Bronchial epithelial cell (primary cell): ENCODE measurements around the gene CMBL. TPM values are rescaled to one million over a fixed set of nuclear protein-coding genes. Genes with fewer than 3 reads are reported as not detected.

ENCODE experiments used
- DNase-seq: peaks from one replicate; pipeline ENCODE4 v3.0.0-alpha.2; 2010; ENCODE audit warnings: low read depth
- FAIRE-seq: peaks from 2 replicates; lab custom pipeline; 2011; peaks lifted over from hg19 to GRCh38; lab: Jason Lieb, UNC
- H3K27me3 ChIP-seq: 2 replicates; pipeline ENCODE4 v1.5.1; 2011; ENCODE audit warnings: low read length; ENCODE audit not compliant: control insufficient read depth, insufficient read depth
- H3K36me3 ChIP-seq: 2 replicates; pipeline ENCODE4 v1.5.1; 2011; ENCODE audit warnings: low read length; ENCODE audit not compliant: control insufficient read depth, insufficient read depth
- H3K4me3 ChIP-seq: 2 replicates; pipeline ENCODE4 v1.5.1; 2011; ENCODE audit warnings: mild to moderate bottlenecking, low read depth, low read length, control low read depth
- total RNA-seq: library from RNA; depleted of rRNA; stranded (reverse); fragments of >200 nt; gene quantifications from 2 replicates; pipeline ENCODE4 v1.2.1, GENCODE V29; 2014
- TF ChIP-seq, protein P1 (sequence below): IDR thresholded peaks from 2 replicates; pipeline ENCODE4 v1.5.1; 2011; ENCODE audit warnings: mild to moderate bottlenecking, moderate library complexity, low read length, control low read depth, inconsistent platforms; ENCODE audit not compliant: insufficient read depth, severe bottlenecking

Gene CMBL
- total RNA-seq, 1 donor from 2014 or later, result 6.1 TPM

DNA sequence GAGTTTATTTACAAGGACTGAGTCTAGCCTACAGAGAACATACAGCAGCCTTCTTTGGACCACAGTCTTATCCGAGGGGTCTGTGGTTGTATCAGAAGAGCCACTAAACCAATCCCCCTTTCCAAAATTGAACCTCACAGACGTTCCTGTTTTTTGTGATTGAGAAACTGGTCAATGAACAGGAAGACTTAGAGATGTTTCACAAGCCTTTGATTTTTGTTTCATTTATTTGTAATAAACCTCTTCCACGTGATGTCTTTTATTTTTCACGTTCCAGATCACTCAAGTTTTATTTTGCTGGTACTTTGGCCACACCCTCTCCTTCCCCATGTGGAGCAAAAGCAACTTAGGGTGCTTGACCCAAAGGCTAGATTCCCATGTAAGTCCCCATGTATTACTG, 41.6 kb downstream of the CMBL start:
- TF ChIP-seq, protein P1, sequence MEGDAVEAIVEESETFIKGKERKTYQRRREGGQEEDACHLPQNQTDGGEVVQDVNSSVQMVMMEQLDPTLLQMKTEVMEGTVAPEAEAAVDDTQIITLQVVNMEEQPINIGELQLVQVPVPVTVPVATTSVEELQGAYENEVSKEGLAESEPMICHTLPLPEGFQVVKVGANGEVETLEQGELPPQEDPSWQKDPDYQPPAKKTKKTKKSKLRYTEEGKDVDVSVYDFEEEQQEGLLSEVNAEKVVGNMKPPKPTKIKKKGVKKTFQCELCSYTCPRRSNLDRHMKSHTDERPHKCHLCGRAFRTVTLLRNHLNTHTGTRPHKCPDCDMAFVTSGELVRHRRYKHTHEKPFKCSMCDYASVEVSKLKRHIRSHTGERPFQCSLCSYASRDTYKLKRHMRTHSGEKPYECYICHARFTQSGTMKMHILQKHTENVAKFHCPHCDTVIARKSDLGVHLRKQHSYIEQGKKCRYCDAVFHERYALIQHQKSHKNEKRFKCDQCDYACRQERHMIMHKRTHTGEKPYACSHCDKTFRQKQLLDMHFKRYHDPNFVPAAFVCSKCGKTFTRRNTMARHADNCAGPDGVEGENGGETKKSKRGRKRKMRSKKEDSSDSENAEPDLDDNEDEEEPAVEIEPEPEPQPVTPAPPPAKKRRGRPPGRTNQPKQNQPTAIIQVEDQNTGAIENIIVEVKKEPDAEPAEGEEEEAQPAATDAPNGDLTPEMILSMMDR, result no peak
- H3K27me3 ChIP-seq, result no peaks in the 10 kb centered on the region
- H3K4me3 ChIP-seq, result no peak overlapping the region
- peaks cover 9% of the 10 kb centered on the region for H3K36me3 ChIP-seq
- FAIRE-seq (no peak), DNase-seq (no peak)

DNA sequence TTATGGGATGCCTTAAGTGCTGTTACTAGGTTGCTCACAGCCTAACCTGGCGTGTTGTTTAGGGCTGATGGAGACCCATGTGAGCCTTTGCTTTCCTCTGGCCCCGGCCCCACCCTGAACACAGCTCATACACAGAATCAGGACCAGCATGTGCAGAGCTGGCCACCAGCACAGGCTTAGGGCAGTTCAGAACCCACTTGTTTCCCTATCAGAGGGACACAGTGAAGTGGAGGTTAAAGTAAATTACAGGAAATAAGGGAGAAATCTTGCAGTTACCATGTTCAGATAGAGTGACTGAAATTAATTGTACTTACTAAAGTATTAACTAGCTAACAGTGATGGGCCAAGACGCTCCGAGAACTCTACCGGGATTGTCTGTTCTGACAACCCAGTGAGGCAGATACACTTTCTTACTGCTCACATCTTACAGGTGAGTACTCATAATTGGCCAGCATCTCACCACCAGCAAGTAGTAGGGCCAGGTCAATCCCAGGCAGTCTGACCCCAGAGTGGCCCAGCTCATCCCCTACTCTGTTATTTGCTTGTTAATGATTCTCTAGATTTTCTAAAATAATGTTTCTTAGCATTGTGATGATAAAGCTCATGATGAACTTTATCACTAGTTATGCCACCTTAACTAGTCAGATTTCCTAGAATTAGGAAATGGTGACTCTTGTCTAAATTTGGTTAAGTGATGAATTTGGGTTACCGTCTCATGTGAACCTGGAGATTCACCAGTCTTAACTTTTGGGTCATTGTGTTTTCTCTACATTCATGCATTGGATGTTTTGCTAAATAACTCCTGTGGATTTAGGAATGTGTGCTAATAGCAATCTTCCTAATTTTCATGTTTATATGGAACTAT, 42.2 kb downstream of the CMBL start:
- H3K4me3 ChIP-seq, result no peak overlapping the region
- FAIRE-seq, result no peak
- TF ChIP-seq, protein P1, result no peak
- no peaks in the 10 kb centered on the region for H3K27me3 ChIP-seq
- DNase-seq, result no peak
- H3K36me3 ChIP-seq, result peaks cover 13% of the 10 kb centered on the region

DNA sequence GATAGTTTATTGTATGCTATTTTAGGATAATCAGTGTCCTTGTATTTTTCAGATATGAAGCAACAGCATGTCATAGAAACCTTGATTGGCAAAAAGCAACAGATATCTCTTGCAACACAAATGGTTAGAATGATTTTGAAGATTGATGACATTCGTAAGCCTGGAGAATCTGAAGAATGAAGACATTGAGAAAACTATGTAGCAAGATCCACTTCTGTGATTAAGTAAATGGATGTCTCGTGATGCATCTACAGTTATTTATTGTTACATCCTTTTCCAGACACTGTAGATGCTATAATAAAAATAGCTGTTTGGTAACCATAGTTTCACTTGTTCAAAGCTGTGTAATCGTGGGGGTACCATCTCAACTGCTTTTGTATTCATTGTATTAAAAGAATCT, 43.1 kb downstream of the CMBL start:
- Histone ChIP-seq H3K36me3 (peaks cover 18% of the 10 kb centered on the region), H3K27me3 (no peaks in the 10 kb centered on the region), H3K4me3 (no peak overlapping the region)
- FAIRE-seq, result no peak
- TF ChIP-seq, protein P1, result no peak
- no peak for DNase-seq

DNA sequence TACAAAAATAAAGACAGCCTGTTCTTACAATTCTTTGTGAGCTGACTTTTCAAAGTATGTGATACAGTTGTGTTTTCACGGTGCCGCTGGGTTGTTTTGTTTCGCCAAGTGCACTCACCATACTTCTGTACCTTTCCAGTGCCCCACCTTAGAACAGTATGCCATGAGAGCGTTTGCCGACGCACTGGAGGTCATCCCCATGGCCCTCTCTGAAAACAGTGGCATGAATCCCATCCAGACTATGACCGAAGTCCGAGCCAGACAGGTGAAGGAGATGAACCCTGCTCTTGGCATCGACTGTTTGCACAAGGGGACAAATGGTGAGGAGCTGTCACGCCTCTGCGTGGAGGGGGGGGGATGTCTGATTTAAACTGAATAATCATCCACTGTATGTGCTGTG, 44.7 kb downstream of the CMBL start:
- peaks cover 27% of the 10 kb centered on the region for H3K36me3 ChIP-seq
- H3K27me3 ChIP-seq, result no peaks in the 10 kb centered on the region
- TF ChIP-seq, protein P1, result no peak
- FAIRE-seq (no peak), DNase-seq (no peak)
- no peak overlapping the region for H3K4me3 ChIP-seq

DNA sequence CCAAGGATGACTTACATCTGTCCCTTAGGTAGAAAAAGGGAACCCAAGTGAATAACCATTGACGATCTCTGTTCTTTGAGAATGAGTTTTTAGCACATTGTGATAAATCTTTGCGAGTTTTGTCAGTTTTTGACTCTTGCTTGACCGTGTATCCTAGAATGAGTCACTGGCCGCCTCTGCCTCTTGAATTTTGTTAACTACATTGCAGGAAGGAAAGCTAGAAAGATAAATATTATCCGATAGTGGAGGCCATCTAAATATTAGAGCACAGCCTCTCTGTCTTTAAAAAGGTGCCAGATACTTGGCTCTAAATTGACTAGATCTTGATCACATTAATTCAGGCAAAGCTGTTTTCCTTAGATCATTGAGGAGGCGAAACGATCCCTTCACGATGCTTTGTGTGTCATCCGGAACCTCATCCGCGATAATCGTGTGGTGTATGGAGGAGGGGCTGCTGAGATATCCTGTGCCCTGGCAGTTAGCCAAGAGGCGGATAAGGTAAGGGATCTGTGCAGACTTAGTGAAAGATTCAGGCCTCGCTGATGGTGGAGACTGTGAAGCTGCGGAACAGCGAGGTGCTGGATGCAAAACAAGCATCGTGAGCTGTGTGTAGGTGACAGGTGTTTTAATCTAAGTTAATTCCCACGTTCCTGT, 45.5 kb downstream of the CMBL start:
- no peak for FAIRE-seq
- Histone ChIP-seq H3K27me3 (no peaks in the 10 kb centered on the region), H3K36me3 (peaks cover 28% of the 10 kb centered on the region), H3K4me3 (no peak overlapping the region)
- no peak for DNase-seq
- TF ChIP-seq, protein P1, result no peak
